DMS153 treated with DMSO at 0.1 percent for 48 hours (cell line): ENCODE measurements around the gene HERC5.
A peak's percentile ranks its signal among the peaks of the same experiment; 100 is the strongest.
"Not testable (repeated sequence)": the region's sequence is repeated elsewhere in the genome, so short reads cannot be mapped to it uniquely, and the experiment has no call there.

Experiments
- DNase-seq: peaks from one replicate; lab custom pipeline; 2025; ENCODE audit not compliant: unreplicated experiment; lab: John Stamatoyannopoulos, UW

HERC5 gene

GRCh38 chr4:88456670-88457306 lies at the start of gene HERC5:
HERC5 (plus strand) TSS chr4:88457119; CDS start chr4:88457270, 151 bp downstream.
- DNase-seq, result peak; percentile 49

DNA sequence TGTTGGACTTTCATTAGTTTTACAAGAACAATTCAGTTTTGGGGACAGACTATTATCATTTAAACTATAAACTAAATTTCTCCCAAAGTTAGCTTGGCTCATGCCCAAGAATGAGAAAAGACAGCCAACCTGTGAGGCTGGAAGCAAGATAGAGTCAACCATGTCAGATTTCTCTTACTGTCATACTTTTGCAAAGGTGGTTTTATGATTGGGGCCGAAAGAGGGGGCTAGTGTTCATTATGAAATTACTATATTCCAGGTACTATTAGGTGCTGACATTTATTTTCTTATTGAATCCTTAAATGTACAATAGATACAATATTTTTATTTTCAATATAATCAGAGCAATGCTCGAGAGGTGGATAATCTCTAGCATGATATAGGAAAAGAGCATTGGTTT lies 47.7 kb upstream of the HERC5 start:
- DNase-seq, result no peak

DNA sequence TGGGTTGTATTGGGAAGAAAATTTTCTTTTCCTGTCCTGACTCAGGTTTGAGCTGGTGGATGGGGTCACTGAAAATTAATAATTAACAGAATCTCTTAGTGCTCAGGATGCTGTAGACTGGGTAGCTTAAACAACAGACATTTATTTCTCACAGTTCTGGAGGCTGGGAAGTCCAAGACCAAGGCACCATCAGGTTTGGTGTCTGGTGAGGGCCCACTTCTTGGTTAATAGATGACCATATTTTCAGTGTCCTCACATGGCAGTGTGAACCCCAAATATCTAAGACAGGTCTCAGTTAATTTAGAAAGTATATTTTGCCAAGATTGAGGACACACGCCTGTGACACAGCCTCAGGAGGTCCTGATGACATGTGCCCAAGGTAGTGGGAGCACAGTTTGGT lies 47.1 kb upstream of the HERC5 start:
- DNase-seq, result no peak

GRCh38 chr4:88411491-88412096 lies 45.3 kb upstream of the HERC5 start:
- no peak for DNase-seq

- no peak for DNase-seq
These were observed 43.1 kb upstream of the HERC5 start for GRCh38 chr4:88413801-88414200.

DNA sequence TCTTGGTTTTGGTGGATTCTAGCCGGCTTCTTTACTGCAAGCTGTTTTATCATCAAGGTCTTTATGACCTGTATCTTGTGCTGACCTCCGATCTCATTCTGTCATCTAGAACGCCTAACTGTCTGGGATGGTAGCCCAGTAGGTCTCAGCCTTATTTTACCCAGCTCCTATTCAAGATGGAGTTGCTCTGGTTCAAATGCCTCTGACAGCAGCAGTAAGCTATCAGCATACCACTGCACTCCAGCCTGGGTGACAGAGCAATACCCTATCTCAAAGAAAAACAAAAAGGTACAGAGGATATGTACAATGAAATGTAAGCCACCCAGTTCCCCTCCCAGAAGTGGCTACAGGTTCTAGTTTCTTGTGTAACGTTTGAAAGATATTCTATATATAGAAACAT lies 42.2 kb upstream of the HERC5 start:
- no peak for DNase-seq

DNA sequence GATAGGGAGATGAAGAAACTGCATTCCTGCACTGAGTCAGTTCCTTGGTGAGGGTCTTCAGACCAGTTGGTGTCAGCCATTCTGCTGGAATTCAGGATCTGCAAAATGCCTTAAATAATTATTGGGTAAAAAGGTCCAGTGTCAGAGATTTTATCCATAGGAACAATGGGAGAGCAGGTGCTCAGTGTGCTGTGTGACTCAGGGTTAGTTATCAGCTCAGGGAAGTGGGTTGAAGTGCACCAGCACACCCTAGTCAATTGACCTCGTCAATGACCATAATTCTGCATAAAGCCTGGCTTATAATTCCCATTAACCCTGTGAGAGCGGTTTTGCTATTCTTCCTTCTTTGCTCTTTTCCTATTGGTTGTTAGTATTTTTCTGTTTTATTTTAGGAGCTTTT lies 40.9 kb upstream of the HERC5 start:
- no peak for DNase-seq

DNA sequence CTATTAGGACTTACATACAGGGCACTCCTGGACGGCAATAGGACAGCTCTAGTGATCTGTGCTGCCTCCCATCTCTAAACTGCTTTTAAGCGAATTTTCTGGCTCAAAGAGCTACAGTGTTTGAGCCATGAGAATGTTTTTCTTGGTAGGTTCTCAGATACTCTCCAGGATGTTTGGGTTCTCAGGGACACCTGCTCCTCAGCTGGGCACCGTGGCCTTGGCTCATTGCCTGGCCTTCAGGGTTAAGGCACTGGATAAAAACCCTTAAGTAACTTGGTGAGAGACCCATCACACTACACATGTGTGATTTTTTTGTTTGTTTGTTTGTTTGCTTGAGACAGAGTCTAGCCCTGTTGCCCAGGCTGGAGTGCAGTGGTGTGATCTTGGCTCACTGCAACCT lies 38.5 kb upstream of the HERC5 start:
- no peak for DNase-seq

DNA sequence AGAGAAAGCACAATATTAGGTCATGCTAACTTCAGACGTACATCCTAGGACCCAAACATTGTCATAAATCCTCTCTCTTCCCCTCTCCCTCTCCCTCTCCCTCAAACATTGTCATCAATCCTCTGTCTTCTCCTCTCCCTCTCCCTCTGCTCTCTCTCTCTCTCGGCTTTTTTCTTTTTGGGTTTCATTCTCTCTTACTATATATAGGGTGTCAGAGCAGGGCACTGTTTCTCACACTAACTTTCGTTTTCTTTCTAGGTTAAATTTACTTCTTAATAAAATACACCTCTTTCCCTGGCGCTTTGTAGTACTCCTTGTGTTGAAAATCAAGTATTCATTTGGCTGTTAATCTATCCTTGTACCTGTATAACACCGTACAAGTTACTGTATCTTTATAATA lies 37.0 kb upstream of the HERC5 start:
- DNase-seq, result no peak

GRCh38 chr4:88420844-88421243 lies 36.1 kb upstream of the HERC5 start:
- no peak for DNase-seq

- no peak for DNase-seq
These were observed 34.5 kb upstream of the HERC5 start for GRCh38 chr4:88422403-88422802.

- no peak for DNase-seq
These were observed 27.5 kb upstream of the HERC5 start for GRCh38 chr4:88429401-88429800.

DNA sequence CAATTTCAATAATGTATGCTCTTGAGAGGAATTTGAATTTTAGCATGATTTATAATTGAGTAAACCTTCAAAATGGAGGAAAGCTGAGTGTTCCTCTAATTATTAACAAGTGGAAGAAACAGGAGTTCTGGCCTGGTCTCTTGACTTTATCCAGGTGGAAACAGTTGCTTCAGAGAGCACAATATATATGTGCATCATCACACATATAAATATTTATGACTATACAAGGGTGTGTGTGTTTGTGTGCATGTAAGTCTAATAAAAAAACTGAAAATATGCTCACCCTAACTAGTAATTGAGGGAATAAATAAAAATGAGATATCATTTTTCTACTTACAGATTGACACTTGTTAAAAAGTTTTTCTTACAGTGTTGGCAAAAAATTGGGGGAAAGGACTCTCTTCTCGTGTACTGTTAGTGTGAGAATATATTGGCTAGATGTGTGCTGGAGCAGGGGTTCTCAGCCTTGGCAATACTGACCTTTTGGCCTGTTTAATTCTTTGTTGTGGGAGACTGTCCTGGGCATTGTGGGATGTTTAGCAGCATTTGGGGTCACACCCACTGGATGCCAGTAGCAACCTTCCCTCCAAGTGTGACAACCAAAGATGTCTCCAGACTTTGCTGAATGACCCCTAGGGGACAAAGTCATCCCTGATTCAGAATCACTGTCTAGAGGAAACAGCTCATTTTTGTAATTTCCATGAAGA lies 20.8 kb upstream of the HERC5 start:
- no peak for DNase-seq

DNA sequence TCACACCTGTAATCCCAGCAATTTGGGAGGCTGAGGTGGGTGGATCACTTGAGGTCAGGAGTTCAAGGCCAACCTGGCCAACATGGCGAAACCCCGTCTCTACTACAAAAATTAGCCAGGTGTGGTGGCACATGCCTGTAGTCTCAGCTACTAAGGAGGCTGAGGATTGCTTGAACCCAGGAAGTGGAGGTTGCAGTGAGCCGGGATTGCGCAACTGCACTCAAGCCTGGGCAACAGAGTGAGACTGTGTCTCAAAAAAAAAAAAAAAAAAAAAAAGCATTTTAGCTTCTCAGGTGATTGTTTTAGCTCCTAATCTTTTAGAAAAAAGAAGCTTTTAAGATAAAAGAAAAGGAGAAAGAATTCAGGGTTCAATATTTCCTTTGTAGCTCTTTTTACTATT lies 19.0 kb upstream of the HERC5 start:
- not testable (repeated sequence) for DNase-seq

GRCh38 chr4:88439161-88439760 lies 17.7 kb upstream of the HERC5 start:
- DNase-seq, result no peak

- no peak for DNase-seq
These were observed 16.8 kb upstream of the HERC5 start for GRCh38 chr4:88440146-88440545.

DNA sequence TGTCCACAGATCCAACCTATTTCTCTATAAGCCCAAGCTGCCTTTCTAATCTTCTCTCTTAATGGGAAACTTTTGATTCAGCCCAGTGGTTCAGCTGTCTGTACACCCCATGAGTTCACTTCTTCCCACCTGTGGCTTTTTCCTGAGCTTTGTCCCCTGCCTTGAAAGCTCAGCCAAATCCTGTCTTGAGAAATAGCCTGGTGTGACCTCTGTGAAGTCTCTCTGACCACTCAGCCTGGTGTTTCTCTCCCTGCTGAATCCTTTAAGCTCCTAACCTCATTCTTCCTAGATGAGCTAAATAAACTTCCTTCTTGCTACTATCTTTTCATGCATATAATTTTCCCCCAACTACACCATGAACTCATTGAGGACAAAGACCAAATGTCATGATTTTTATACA lies 15.2 kb upstream of the HERC5 start:
- DNase-seq, result no peak

DNA sequence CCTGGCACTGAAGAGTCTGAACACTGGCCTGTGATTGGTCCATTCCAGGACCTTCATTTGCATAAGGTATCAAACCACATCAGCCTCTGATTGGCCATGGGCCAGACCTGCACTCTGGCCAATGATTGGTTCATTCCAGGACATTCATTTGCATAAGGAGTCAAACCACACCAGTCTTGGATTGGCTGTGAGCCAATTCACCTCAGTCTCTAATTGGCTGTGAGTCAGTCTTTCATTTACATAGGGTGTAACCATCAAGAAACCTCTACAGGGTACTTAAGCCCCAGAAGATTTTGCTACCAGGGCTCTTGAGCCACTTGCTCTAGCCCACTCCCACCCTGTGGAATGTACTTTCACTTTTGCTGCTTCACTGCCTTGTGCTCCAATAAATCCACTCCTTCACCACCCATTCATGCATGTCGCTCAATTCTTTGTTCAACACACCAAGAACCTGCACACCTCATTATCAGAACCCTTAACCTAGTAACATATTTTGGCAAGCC lies 14.2 kb upstream of the HERC5 start:
- DNase-seq, result no peak

- DNase-seq, result no peak
These were observed 13.4 kb upstream of the HERC5 start for GRCh38 chr4:88443486-88443885.

DNA sequence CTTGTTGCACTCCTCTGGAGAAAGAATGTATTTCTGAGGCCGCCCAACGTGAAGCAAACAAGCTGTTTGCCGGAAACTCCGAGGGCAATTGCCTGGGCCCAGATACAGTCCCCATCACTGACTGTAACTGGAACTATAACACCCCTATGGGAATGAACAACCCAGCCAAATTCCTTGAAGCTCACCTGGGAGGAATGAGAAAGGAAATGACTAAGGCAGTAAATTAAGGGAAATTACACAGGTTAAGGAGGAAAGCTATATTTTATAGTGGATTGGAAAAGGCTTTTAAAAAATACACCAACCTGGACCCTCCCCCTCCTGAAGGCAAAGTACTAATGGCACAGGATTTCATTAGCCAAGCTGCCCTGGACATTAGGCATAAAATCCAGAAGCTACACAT lies 11.7 kb upstream of the HERC5 start:
- no peak for DNase-seq

DNA sequence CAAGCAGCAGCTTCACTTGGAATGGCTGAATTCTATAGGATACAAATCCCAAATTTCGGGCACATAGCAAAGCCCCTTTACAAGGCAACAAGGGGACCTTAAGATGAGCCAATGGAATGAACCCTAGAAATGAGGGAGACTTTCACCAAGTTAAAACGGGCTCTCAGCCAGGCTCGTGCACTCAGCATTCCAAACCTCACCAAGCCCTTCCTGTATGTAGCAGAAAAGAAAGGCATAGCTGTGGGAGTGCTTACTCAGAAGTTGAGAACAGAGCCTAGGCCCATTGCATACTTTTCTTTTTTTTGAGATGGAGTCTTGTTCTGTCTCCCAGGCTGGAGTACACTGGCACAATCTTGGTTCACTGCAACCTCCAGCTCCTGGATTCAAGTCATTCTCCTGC lies 10.8 kb upstream of the HERC5 start:
- DNase-seq, result no peak
